ENCODE measurements around the gene CIB2.

GRCh38 chr15:78083687-78084448 is 47.4 kb downstream of the CIB2 start:
- TF ChIP-seq CTCF (IDR thresholded peaks at IDR 0.05; ENCODE audit: poor library complexity, severe bottlenecking) = no peak
- no peak for TF ChIP-seq EZH2 (IDR thresholded peaks at IDR 0.05; ENCODE audit: borderline replicate concordance, insufficient read depth, low read length, poor library complexity, severe bottlenecking)
- no peak for TF ChIP-seq POLR2AphosphoS5 (IDR thresholded peaks at IDR 0.05)
- TF ChIP-seq REST (IDR thresholded peaks at IDR 0.05; ENCODE audit: borderline replicate concordance) = no peak
- no peak for TF ChIP-seq RAD21 (conservative IDR thresholded peaks at IDR 0.05)
- TF ChIP-seq TAF1 (IDR thresholded peaks at IDR 0.05; ENCODE audit: low read depth) = no peak

Measured in neural cell (in vitro differentiated cells).